Measurements from ENCODE around the gene RBL2. TPM values are rescaled to one million over a fixed set of nuclear protein-coding genes. Genes with fewer than 3 reads are reported as not detected.
"Not testable (repeated sequence)": the region's sequence is repeated elsewhere in the genome, so short reads cannot be mapped to it uniquely, and the experiment has no call there.

RBL2 gene
- total RNA-seq, 1 donor from 2014 or later = 51.0 TPM

DNA sequence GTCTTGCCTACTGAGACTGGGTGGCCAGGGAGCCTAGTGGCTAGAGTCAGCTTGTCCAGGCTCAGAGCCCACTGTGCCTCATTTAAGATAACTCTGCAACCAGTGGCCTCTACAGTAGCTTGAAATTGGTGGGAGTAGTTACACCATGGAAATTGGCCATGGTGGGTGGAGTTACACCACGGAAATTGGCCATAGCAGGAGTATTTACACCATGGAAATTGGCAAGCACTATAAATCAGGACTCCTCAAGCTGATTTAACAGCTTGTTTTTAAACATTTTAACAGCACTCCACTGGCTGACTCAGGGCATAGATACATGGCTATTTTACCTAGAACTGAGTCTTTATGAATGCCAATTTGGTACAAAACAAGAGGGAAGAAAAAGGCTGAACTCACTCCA lies 96.5 kb downstream of the RBL2 start:
- Mint-ChIP-seq H3K9me3 (no peaks in the 10 kb centered on the region), H3K4me1 (ENCODE audit: unreplicated experiment) (peaks cover 5% of the 10 kb centered on the region), H3K36me3 (no peaks in the 10 kb centered on the region), H3K4me3 (no peak overlapping the region), H3K27ac (no peak overlapping the region), H3K27me3 (no peaks in the 10 kb centered on the region)
- no peak for DNase-seq (ENCODE audit: extremely low spot score, unreplicated experiment)
- TF ChIP-seq, protein P1, sequence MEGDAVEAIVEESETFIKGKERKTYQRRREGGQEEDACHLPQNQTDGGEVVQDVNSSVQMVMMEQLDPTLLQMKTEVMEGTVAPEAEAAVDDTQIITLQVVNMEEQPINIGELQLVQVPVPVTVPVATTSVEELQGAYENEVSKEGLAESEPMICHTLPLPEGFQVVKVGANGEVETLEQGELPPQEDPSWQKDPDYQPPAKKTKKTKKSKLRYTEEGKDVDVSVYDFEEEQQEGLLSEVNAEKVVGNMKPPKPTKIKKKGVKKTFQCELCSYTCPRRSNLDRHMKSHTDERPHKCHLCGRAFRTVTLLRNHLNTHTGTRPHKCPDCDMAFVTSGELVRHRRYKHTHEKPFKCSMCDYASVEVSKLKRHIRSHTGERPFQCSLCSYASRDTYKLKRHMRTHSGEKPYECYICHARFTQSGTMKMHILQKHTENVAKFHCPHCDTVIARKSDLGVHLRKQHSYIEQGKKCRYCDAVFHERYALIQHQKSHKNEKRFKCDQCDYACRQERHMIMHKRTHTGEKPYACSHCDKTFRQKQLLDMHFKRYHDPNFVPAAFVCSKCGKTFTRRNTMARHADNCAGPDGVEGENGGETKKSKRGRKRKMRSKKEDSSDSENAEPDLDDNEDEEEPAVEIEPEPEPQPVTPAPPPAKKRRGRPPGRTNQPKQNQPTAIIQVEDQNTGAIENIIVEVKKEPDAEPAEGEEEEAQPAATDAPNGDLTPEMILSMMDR (conservative IDR thresholded peaks at IDR 0.05) = no peak

DNA sequence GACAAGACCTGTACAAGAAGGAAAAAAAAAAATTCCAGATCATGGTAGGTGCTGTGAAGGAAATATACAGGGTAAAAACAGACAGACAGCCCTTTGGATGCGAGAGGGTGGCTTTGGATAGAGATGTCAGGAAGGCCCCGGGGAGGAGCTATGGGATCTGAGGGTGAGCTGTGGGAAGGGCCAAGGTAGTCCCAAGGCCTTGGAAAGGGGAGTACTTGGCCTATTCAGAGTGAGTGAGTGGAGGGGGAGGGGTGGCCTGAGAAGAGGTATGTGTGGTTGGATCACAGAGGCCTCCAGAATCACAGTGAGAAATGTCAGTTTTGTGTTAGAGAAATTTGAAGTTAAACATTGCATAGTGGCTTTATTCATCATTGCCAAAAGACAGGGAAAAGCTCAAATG lies 99.9 kb downstream of the RBL2 start:
- peaks cover 5% of the 10 kb centered on the region for H3K4me1 Mint-ChIP-seq (ENCODE audit: unreplicated experiment)
- no peaks in the 10 kb centered on the region for H3K36me3 Mint-ChIP-seq
- no peak overlapping the region for H3K4me3 Mint-ChIP-seq
- H3K27ac Mint-ChIP-seq = no peak overlapping the region
- no peaks in the 10 kb centered on the region for H3K27me3 Mint-ChIP-seq
- TF ChIP-seq, protein P1 (conservative IDR thresholded peaks at IDR 0.05) = no peak
- DNase-seq (ENCODE audit: extremely low spot score, unreplicated experiment) = no peak
- no peaks in the 10 kb centered on the region for H3K9me3 Mint-ChIP-seq

DNA sequence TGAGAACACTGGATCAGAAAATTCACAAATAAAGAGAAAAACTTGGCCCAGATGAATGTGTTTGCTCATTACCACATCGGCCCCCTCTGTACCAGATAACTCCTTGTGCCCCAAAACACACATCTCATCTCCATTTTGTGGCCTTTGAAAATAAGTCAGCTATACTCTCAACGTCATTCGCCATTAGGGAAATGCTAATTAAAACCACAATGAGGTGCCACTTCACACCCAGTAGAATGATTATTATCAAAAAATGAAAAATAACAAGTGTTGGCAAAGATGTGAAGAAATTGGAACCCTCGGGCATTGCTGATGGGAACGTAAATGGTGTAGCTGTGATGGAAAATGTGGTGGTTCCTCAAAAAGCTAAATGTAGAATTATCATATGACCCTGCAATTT lies 103.4 kb downstream of the RBL2 start:
- TF ChIP-seq, protein P1 (conservative IDR thresholded peaks at IDR 0.05) = no peak
- H3K4me1 Mint-ChIP-seq (ENCODE audit: unreplicated experiment) = no peaks in the 10 kb centered on the region
- H3K27ac Mint-ChIP-seq = no peak overlapping the region
- no peaks in the 10 kb centered on the region for H3K9me3 Mint-ChIP-seq
- no peak for DNase-seq (ENCODE audit: extremely low spot score, unreplicated experiment)
- no peak overlapping the region for H3K4me3 Mint-ChIP-seq
- no peaks in the 10 kb centered on the region for H3K36me3 Mint-ChIP-seq
- no peaks in the 10 kb centered on the region for H3K27me3 Mint-ChIP-seq

DNA sequence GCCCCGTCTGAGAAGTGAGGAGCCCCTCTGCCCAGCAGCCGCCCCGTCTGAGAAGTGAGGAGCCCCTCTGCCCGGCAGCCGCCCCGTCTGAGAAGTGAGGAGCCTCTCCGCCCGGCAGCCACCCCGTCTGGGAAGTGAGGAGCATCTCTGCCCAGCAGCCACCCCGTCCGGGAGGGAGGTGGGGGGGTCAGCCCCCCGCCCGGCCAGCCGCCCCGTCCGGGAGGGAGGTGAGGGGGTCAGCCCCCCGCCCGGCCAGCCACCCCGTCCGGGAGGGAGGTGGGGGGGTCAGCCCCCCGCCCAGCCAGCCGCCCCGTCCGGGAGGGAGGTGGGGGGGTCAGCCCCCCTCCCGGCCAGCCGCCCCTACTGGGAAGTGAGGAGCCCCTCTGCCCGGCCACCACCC lies 105.1 kb downstream of the RBL2 start:
- not testable (repeated sequence) for DNase-seq (ENCODE audit: extremely low spot score, unreplicated experiment); H3K27me3 Mint-ChIP-seq; H3K4me3 Mint-ChIP-seq; H3K9me3 Mint-ChIP-seq; H3K36me3 Mint-ChIP-seq; H3K27ac Mint-ChIP-seq; H3K4me1 Mint-ChIP-seq (ENCODE audit: unreplicated experiment)

DNA sequence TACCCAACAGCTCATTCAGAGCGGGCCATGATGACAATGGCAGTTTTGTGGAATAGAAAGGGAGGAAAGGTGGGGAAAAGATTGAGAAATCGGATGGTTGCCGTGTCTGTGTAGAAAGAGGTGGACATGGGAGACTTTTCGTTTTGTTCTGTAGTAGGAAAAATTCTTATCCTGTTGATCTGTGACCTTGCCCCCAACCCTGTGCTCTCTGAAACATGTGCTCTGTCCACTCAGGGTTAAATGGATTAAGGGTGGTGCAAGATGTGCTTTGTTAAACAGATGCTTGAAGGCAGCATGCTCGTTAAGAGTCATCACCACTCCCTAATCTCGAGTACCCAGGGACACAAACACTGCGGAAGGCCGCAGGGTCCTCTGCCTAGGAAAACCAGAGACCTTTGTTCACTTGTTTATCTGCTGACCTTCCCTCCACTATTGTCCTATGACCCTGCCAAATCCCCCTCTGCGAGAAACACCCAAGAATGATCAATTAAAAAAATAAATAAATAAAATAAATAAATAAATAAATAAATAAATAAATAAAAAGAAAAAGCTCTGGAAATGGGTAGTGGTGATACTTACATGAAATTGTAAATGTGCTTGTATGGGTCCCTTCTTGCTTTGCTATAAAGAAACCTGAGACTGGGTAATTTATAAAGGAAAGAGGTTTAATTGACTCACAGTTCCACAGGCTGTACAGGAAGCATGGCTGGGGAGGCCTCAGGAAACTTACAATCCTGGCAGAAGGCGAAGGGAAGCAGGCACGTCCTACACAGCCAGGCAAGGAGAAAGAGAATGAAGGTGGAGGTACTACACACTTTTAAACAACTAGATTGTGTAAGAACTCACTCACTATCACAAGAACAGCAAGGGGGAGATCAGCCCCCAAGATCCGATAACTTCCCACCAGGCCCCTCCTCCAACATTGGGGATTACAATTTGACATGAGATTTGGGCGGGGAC lies 105.8 kb downstream of the RBL2 start:
- H3K4me3 Mint-ChIP-seq; H3K27me3 Mint-ChIP-seq; H3K27ac Mint-ChIP-seq; DNase-seq (ENCODE audit: extremely low spot score, unreplicated experiment); H3K9me3 Mint-ChIP-seq; H3K36me3 Mint-ChIP-seq; H3K4me1 Mint-ChIP-seq (ENCODE audit: unreplicated experiment): not testable (repeated sequence)

Other genes starting within 250 kb of the RBL2 start
- 35.4 and 84.8 TPM in 2 replicates for gene AKTIP, start 68.7 kb downstream of the RBL2 start, total RNA-seq (ENCODE audit: low replicate concordance)